H7 (cell line): ENCODE data around the gene MRPS23. TPM values are rescaled to one million over a fixed set of nuclear protein-coding genes. Genes with fewer than 3 reads are reported as not detected.

Experiments used
- DNase-seq: peaks from one replicate; pipeline ENCODE4 v3.0.0; 2012
- H3K27me3 ChIP-seq: 2 replicates; pipeline ENCODE4 v1.6.0; 2011; ENCODE audit warnings: mild to moderate bottlenecking, low read length; ENCODE audit not compliant: control insufficient read depth, insufficient read depth
- H3K36me3 ChIP-seq: replicated peaks from 2 replicates; pipeline ENCODE4 v1.5.1; 2011; ENCODE audit warnings: low read length; ENCODE audit not compliant: control insufficient read depth, insufficient read depth
- H3K4me3 ChIP-seq: 2 replicates; pipeline ENCODE4 v1.5.1; 2011; ENCODE audit warnings: low read depth, mild to moderate bottlenecking, control low read depth, low read length, moderate library complexity; ENCODE audit not compliant: insufficient read depth
- total RNA-seq: library from RNA; depleted of rRNA; stranded (reverse); fragments of >200 nt; shearing (Covaris generic); gene quantifications from 2 replicates; pipeline ENCODE4 v1.2.3, GENCODE V29; 2014

MRPS23 gene
- total RNA-seq, 1 experiment from 2014 or later = 65.9 TPM

GRCh38 chr17:57861790-57862693 is 12.2 kb upstream of the MRPS23 start:
- H3K36me3 ChIP-seq = no peaks in the 10 kb centered on the region
- peak; percentile 89 for DNase-seq
- H3K4me3 ChIP-seq = peak overlapping the region; percentile 47
- H3K27me3 ChIP-seq = peaks cover 21% of the 10 kb centered on the region

GRCh38 chr17:57861000-57861789 is 11.4 kb upstream of the MRPS23 start:
- H3K27me3 ChIP-seq = peaks cover 21% of the 10 kb centered on the region
- peak; percentile 73 for DNase-seq
- H3K4me3 ChIP-seq = peak overlapping the region; percentile 47
- no peaks in the 10 kb centered on the region for H3K36me3 ChIP-seq

GRCh38 chr17:57860414-57860999 is 10.7 kb upstream of the MRPS23 start:
- H3K4me3 ChIP-seq = no peak overlapping the region
- peaks cover 21% of the 10 kb centered on the region for H3K27me3 ChIP-seq
- H3K36me3 ChIP-seq = no peaks in the 10 kb centered on the region
- DNase-seq = peak; percentile 22

- Histone ChIP-seq H3K4me3 (no peak overlapping the region), H3K27me3 (peaks cover 21% of the 10 kb centered on the region), H3K36me3 (no peaks in the 10 kb centered on the region)
- no peak for DNase-seq
Observed at GRCh38 chr17:57859601-57860413, 10.0 kb upstream of the MRPS23 start.

GRCh38 chr17:57858838-57859237 is 9.0 kb upstream of the MRPS23 start:
- Histone ChIP-seq H3K27me3 (peaks cover 21% of the 10 kb centered on the region), H3K36me3 (no peaks in the 10 kb centered on the region), H3K4me3 (no peak overlapping the region)
- DNase-seq = no peak

- DNase-seq = no peak
- Histone ChIP-seq H3K4me3 (no peak overlapping the region), H3K36me3 (no peaks in the 10 kb centered on the region)
Observed at GRCh38 chr17:57856792-57857620, 7.2 kb upstream of the MRPS23 start.

GRCh38 chr17:57855391-57856035 is 5.7 kb upstream of the MRPS23 start:
- H3K27me3 ChIP-seq = peaks cover 3% of the 10 kb centered on the region; the same call in 1 of the 2 replicates
- no peaks in the 10 kb centered on the region for H3K36me3 ChIP-seq
- DNase-seq = no peak
- no peak overlapping the region for H3K4me3 ChIP-seq

More at GRCh38 chr17:57856792-57857620, 7.2 kb upstream of the MRPS23 start:
- H3K27me3 ChIP-seq = peaks cover 17% of the 10 kb centered on the region

GRCh38 chr17:57853695-57854094 is 3.9 kb upstream of the MRPS23 start:
- Histone ChIP-seq H3K36me3 (no peaks in the 10 kb centered on the region), H3K27me3 (no peaks in the 10 kb centered on the region), H3K4me3 (no peak overlapping the region)
- no peak for DNase-seq

- no peak for DNase-seq
- Histone ChIP-seq H3K27me3 (no peaks in the 10 kb centered on the region), H3K36me3 (peaks cover 1% of the 10 kb centered on the region), H3K4me3 (no peak overlapping the region)
Observed at GRCh38 chr17:57852955-57853328, 3.1 kb upstream of the MRPS23 start.

- DNase-seq = peak; percentile 28
- Histone ChIP-seq H3K4me3 (no peak overlapping the region), H3K27me3 (no peaks in the 10 kb centered on the region), H3K36me3 (peaks cover 2% of the 10 kb centered on the region)
Observed at GRCh38 chr17:57852092-57852954, 2.5 kb upstream of the MRPS23 start.

- no peak for DNase-seq
- Histone ChIP-seq H3K36me3 (peaks cover 2% of the 10 kb centered on the region), H3K27me3 (no peaks in the 10 kb centered on the region), H3K4me3 (peak overlapping the region; percentile 91)
Observed at GRCh38 chr17:57849163-57849873, 526 bp downstream of the MRPS23 start.
